HepG2 (cell line): ENCODE data around the gene PSMG4. TPM values are rescaled to one million over a fixed set of nuclear protein-coding genes. Genes with fewer than 3 reads are reported as not detected.
A peak's percentile ranks its signal among the peaks of the same experiment; 100 is the strongest.

Experiments used
- BRD4 ChIP-seq: sonication (generic); formaldehyde crosslinking; IDR thresholded peaks from 2 replicates; pipeline ENCODE4 v1.4.0; 2020; ENCODE audit warnings: missing genetic modification reagents
- CBX5 ChIP-seq: sonication (generic); formaldehyde crosslinking; IDR thresholded peaks from 2 replicates; pipeline ENCODE4 v1.4.0; 2020; ENCODE audit warnings: missing genetic modification reagents, borderline replicate concordance
- CENPBD1 ChIP-seq: sonication (generic); formaldehyde crosslinking; IDR thresholded peaks from 2 replicates; pipeline ENCODE4 v1.8.0; 2022; ENCODE audit warnings: missing genetic modification reagents, low read depth, mild to moderate bottlenecking, borderline replicate concordance
- CHCHD3 ChIP-seq: sonication (generic); formaldehyde crosslinking; IDR thresholded peaks from 2 replicates; pipeline ENCODE4 v1.8.0; 2022; ENCODE audit warnings: mild to moderate bottlenecking, missing genetic modification reagents, moderate library complexity
- IRX3 ChIP-seq: sonication (generic); formaldehyde crosslinking; IDR thresholded peaks from 2 replicates; pipeline ENCODE4 v1.8.1; 2023; ENCODE audit warnings: mild to moderate bottlenecking, low read depth, missing genetic modification reagents, borderline replicate concordance
- NFATC3 ChIP-seq: sonication (generic); formaldehyde crosslinking; IDR thresholded peaks from 2 replicates; pipeline ENCODE4 v1.5.1; 2020; ENCODE audit warnings: mild to moderate bottlenecking, missing genetic modification reagents
- PRDM4 ChIP-seq: sonication (generic); formaldehyde crosslinking; IDR thresholded peaks from 2 replicates; pipeline ENCODE4 v1.9.0; 2021; ENCODE audit warnings: missing genetic modification reagents, borderline replicate concordance
- RBAK ChIP-seq: sonication (generic); formaldehyde crosslinking; IDR thresholded peaks from 2 replicates; pipeline ENCODE4 v1.5.1; 2020; ENCODE audit warnings: mild to moderate bottlenecking, missing genetic modification reagents
- TCF12 ChIP-seq, 2 experiments: fragments of 450-650 bp in 1 of 2; sonication (generic) in 1 of 2; formaldehyde crosslinking in 1 of 2; IDR thresholded peaks; 2 replicates each; pipeline versions ENCODE4 v1.6.1 to v1.8.0; 2017 to 2022; ENCODE audit warnings: antibody characterized with exemption in 1 of 2, mild to moderate bottlenecking in 1 of 2, missing genetic modification reagents in 1 of 2, moderate library complexity in 1 of 2
- XRCC5 ChIP-seq: fragments of 200-400 bp; formaldehyde crosslinking; optimal IDR thresholded peaks from 2 replicates; pipeline ENCODE3; 2017; ENCODE audit warnings: mild to moderate bottlenecking, low read length
- ZNF33B ChIP-seq: sonication (generic); formaldehyde crosslinking; IDR thresholded peaks from 2 replicates; pipeline ENCODE4 v1.5.1; 2020; ENCODE audit warnings: mild to moderate bottlenecking, missing genetic modification reagents
- ZNF407 ChIP-seq: sonication (generic); formaldehyde crosslinking; IDR thresholded peaks from one replicate; pipeline ENCODE4 v1.5.1; 2020; ENCODE audit warnings: mild to moderate bottlenecking, missing genetic modification reagents; ENCODE audit errors: not compliant biosample characterization
- polyA plus RNA-seq, 8 experiments: library from polyadenylated mRNA; depleted of rRNA in 3 of 8; stranded (reverse) in 7 of 8; unstranded in 1 of 8; fragments of >200 nt; fragmentation: Illumina TruSeq in 4 of 8; extraction: Trizol in 4 of 8; gene quantifications; 2 replicates each; pipeline versions ENCODE4 v1.2.1 to v1.2.3, GENCODE V29; 2011 to 2016; ENCODE audit warnings: low read depth in 4 of 8, missing spikeins in 1 of 8, mixed read lengths in 1 of 8; ENCODE audit not compliant: insufficient read depth in 1 of 8
- total RNA-seq, 5 experiments: library from RNA; depleted of rRNA; stranded (reverse); fragments of >200 nt; fragmentation: Illumina TruSeq; extraction: Trizol; gene quantifications; 2 replicates each; pipeline ENCODE4 v1.2.3, GENCODE V29; 2016; ENCODE audit warnings: low read depth in 1 of 5
- TF ChIP-seq, protein P1 (sequence below): sonication (generic); formaldehyde crosslinking; conservative IDR thresholded peaks from 2 replicates; pipeline ENCODE4 v1.4.0; 2020; ENCODE audit warnings: mild to moderate bottlenecking, missing genetic modification reagents, moderate library complexity

Gene PSMG4
- total and polyA plus RNA-seq, 2 of the 13 experiments (the other 11 are each of a cell fraction or from before 2014, with no cell fraction given) = 28.5 to 32.8 TPM

DNA sequence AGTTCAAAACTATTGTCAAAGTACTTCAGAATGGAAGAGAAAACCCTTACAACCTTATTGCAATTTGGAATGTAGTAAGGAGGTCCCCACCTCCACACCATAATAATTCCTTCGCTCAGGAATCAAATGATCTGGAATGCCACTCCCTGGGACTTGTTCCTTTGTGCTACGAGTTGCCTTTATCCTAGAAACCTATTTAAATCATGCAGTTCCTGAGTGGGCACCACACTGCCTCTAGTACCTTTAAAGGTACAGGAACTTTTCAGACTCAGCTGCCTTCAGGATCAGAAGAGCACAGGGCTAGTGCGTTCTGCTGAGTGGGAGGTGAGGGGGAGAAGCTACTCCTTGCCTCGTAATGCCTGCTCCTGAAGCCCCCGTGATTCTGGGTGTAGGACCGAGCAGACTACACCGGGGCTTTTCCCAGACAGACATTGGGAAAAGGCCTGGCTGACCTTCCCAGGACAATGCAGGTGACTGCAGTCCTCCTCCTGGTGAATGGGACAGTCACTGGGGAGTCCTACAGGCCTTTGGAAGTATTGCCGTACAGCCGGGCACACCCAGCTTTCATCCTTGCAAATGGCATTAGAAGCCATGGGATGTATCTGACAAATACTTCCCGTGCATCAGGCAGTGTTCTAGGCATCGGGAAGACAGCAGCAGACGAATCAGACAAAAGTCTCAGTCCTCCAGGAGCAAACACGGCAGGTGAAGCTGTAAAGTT is 19.5 kb upstream of the PSMG4 start (continued):
- TF ChIP-seq ZNF407 (CRISPR knock-in tag) = no peak
- TF ChIP-seq RBAK (CRISPR knock-in tag) = no peak
- TF ChIP-seq IRX3 (CRISPR knock-in tag) = no peak
- TF ChIP-seq CHCHD3 (CRISPR knock-in tag) = no peak
- no peak for TF ChIP-seq CENPBD1 (CRISPR knock-in tag)
- TF ChIP-seq CBX5 (CRISPR knock-in tag) = 0 out of 2 replicates have a peak, but pooled peaks have one; percentile 28
- TF ChIP-seq XRCC5 = peak; percentile 49
- TF ChIP-seq BRD4 = no peak
- TF ChIP-seq PRDM4 = no peak
- no peak for TF ChIP-seq ZNF33B (CRISPR knock-in tag)
- TF ChIP-seq, protein P1, sequence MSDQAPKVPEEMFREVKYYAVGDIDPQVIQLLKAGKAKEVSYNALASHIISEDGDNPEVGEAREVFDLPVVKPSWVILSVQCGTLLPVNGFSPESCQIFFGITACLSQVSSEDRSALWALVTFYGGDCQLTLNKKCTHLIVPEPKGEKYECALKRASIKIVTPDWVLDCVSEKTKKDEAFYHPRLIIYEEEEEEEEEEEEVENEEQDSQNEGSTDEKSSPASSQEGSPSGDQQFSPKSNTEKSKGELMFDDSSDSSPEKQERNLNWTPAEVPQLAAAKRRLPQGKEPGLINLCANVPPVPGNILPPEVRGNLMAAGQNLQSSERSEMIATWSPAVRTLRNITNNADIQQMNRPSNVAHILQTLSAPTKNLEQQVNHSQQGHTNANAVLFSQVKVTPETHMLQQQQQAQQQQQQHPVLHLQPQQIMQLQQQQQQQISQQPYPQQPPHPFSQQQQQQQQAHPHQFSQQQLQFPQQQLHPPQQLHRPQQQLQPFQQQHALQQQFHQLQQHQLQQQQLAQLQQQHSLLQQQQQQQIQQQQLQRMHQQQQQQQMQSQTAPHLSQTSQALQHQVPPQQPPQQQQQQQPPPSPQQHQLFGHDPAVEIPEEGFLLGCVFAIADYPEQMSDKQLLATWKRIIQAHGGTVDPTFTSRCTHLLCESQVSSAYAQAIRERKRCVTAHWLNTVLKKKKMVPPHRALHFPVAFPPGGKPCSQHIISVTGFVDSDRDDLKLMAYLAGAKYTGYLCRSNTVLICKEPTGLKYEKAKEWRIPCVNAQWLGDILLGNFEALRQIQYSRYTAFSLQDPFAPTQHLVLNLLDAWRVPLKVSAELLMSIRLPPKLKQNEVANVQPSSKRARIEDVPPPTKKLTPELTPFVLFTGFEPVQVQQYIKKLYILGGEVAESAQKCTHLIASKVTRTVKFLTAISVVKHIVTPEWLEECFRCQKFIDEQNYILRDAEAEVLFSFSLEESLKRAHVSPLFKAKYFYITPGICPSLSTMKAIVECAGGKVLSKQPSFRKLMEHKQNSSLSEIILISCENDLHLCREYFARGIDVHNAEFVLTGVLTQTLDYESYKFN (CRISPR knock-in tag) = no peak
- TF ChIP-seq NFATC3 (CRISPR knock-in tag) = no peak
- no peak for TF ChIP-seq TCF12 (IDR thresholded peaks at IDR 0.05)
- TF ChIP-seq TCF12 (CRISPR knock-in tag; IDR thresholded peaks at IDR 0.05) = no peak
